Mammary epithelial cell (primary cell): ENCODE measurements around the gene SRD5A1.

Experiments used
- EZH2 ChIP-seq: IDR thresholded peaks from 2 replicates; pipeline ENCODE4 v1.6.1; 2012; ENCODE audit warnings: low read length, inconsistent platforms, borderline replicate concordance
- TF ChIP-seq, protein P1 (sequence below), 2 donors: IDR thresholded peaks in 1 of 2; conservative IDR thresholded peaks in 1 of 2; 2 replicates each; pipeline ENCODE4 v1.5.1; 2011 to 2012; ENCODE audit warnings: inconsistent platforms in 2 of 2, low read length in 2 of 2, mild to moderate bottlenecking in 2 of 2, control low read depth in 1 of 2, low read depth in 1 of 2; ENCODE audit not compliant: insufficient read depth in 1 of 2; ENCODE audit errors: extremely low read depth in 1 of 2

DNA sequence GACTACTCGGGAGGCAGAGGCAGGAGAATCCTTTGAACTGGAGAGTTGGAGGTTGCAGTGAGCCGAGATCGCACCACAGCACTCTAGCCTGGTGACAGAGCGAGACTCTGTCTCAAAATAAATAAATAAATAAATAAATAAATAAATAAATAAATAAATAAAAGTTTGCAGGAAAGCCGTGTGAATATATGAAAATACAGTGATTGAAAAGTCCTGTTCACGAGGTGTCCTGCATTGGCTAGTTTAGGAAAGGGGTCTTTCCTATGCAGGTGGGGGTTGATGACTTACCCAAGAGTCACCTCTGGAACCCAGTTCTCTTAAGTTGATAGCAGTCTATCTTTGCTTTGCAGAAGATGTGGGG lies 87.3 kb downstream of the SRD5A1 start:
- TF ChIP-seq, protein P1, sequence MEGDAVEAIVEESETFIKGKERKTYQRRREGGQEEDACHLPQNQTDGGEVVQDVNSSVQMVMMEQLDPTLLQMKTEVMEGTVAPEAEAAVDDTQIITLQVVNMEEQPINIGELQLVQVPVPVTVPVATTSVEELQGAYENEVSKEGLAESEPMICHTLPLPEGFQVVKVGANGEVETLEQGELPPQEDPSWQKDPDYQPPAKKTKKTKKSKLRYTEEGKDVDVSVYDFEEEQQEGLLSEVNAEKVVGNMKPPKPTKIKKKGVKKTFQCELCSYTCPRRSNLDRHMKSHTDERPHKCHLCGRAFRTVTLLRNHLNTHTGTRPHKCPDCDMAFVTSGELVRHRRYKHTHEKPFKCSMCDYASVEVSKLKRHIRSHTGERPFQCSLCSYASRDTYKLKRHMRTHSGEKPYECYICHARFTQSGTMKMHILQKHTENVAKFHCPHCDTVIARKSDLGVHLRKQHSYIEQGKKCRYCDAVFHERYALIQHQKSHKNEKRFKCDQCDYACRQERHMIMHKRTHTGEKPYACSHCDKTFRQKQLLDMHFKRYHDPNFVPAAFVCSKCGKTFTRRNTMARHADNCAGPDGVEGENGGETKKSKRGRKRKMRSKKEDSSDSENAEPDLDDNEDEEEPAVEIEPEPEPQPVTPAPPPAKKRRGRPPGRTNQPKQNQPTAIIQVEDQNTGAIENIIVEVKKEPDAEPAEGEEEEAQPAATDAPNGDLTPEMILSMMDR (conservative IDR thresholded peaks at IDR 0.05 in 1 of 2, IDR thresholded peaks at IDR 0.05 in 1 of 2; ENCODE audit: extremely low read depth in 1 of 2, insufficient read depth in 1 of 2, low read depth in 1 of 2, low read length in 2 of 2) = no peak
- TF ChIP-seq EZH2 = no peak
